Keratinocyte (primary cell): Measurements from ENCODE around the gene MON2. TPM values are rescaled to one million over a fixed set of nuclear protein-coding genes. Genes with fewer than 3 reads are reported as not detected.
A peak's percentile ranks its signal among the peaks of the same experiment; 100 is the strongest.

Experiments used
- DNase-seq: peaks from one replicate; pipeline ENCODE4 v3.0.0-alpha.2; 2011; ENCODE audit warnings: low read depth, missing footprints, low spot score
- FAIRE-seq: peaks from 2 replicates; lab custom pipeline; 2011; peaks lifted over from hg19 to GRCh38; lab: Jason Lieb, UNC
- H2AFZ ChIP-seq: 2 replicates; pipeline ENCODE4 v1.6.0; 2012; ENCODE audit warnings: low read length, control low read depth, inconsistent platforms; ENCODE audit not compliant: control insufficient read depth
- H3K27ac ChIP-seq: 2 replicates; pipeline ENCODE4 v1.5.1; 2011; ENCODE audit warnings: low read length; ENCODE audit not compliant: control insufficient read depth, insufficient read depth
- H3K27me3 ChIP-seq: 3 replicates; pipeline ENCODE4 v1.6.0; 2011; ENCODE audit warnings: low read length; ENCODE audit not compliant: control insufficient read depth, insufficient read depth; ENCODE audit errors: extremely low read depth
- H3K36me3 ChIP-seq, 2 experiments: 2 replicates in 1 of 2; 3 replicates in 1 of 2; pipeline ENCODE4 v1.5.1; 2011; ENCODE audit warnings: low read length in 2 of 2, mild to moderate bottlenecking in 1 of 2; ENCODE audit not compliant: control insufficient read depth in 2 of 2, insufficient read depth in 2 of 2; ENCODE audit errors: extremely low read depth in 1 of 2
- H3K4me1 ChIP-seq: 3 replicates; pipeline ENCODE4 v1.5.1; 2011; ENCODE audit warnings: low read length; ENCODE audit not compliant: control insufficient read depth, insufficient read depth; ENCODE audit errors: extremely low read depth
- H3K4me2 ChIP-seq: 3 replicates; pipeline ENCODE4 v1.6.0; 2011; ENCODE audit warnings: low read depth, low read length; ENCODE audit not compliant: control insufficient read depth, insufficient read depth; ENCODE audit errors: extremely low read depth
- H3K4me3 ChIP-seq, 3 experiments: fragments of 200-600 bp in 1 of 3; sonication (generic) in 1 of 3; 2 replicates in 2 of 3; 3 replicates in 1 of 3; pipeline ENCODE4 v1.5.1; 2011 to 2016; ENCODE audit warnings: low read length in 3 of 3, mild to moderate bottlenecking in 3 of 3, control low read depth in 2 of 3, inconsistent platforms in 1 of 3, low read depth in 1 of 3, mixed read lengths in 1 of 3, mixed run types in 1 of 3, moderate library complexity in 1 of 3; ENCODE audit not compliant: control insufficient read depth in 2 of 3, insufficient read depth in 2 of 3; ENCODE audit errors: extremely low read depth in 1 of 3
- H3K79me2 ChIP-seq: 2 replicates; pipeline ENCODE4 v1.6.0; 2012; ENCODE audit warnings: low read length; ENCODE audit not compliant: control insufficient read depth, insufficient read depth
- H3K9ac ChIP-seq: 3 replicates; pipeline ENCODE4 v1.6.0; 2011; ENCODE audit warnings: low read length; ENCODE audit not compliant: control insufficient read depth, insufficient read depth; ENCODE audit errors: extremely low read depth
- H3K9me1 ChIP-seq: 3 replicates; pipeline ENCODE4 v1.6.0; 2011; ENCODE audit warnings: low read length; ENCODE audit not compliant: control insufficient read depth, insufficient read depth; ENCODE audit errors: extremely low read depth
- H3K9me3 ChIP-seq: 2 replicates; pipeline ENCODE4 v1.5.1; 2012; ENCODE audit warnings: low read depth, low read length; ENCODE audit not compliant: control insufficient read depth
- H4K20me1 ChIP-seq: 3 replicates; pipeline ENCODE4 v1.6.0; 2011; ENCODE audit warnings: low read length; ENCODE audit not compliant: control insufficient read depth, insufficient read depth; ENCODE audit errors: extremely low read depth
- EZH2 ChIP-seq: IDR thresholded peaks from one replicate; pipeline ENCODE4 v1.6.1; 2012; ENCODE audit warnings: inconsistent platforms, mild to moderate bottlenecking, low read length, moderate library complexity
- dilution Hi-C: fragments of 300-500 bp; cut with MboI; formaldehyde crosslinking; loops from one replicate; pipeline ENCODE4 v1.7.0; 2020; ENCODE audit warnings: low sequenced_read_pairs; ENCODE audit not compliant: extremely low pct_ligation_motif_present
- polyA plus RNA-seq, 5 experiments: library from polyadenylated mRNA; depleted of rRNA in 3 of 5; stranded (reverse) in 3 of 5; stranded (forward) in 1 of 5; unstranded in 1 of 5; fragments of >200 nt; gene quantifications; 1 replicate in 1 of 5; 2 replicates in 3 of 5; 3 replicates in 1 of 5; pipeline versions ENCODE4 v1.2.1 to v1.2.3, GENCODE V29; 2011 to 2012; ENCODE audit warnings: missing spikeins in 2 of 5, low read depth in 1 of 5, low replicate concordance in 1 of 5
- TF ChIP-seq, protein P1 (sequence below), 3 experiments: IDR thresholded peaks in 1 of 3; conservative IDR thresholded peaks in 1 of 3; optimal IDR thresholded peaks in 1 of 3; 2 replicates in 2 of 3; 3 replicates in 1 of 3; pipeline versions ENCODE3 to v1.5.1; 2011; ENCODE audit warnings: low read length in 3 of 3, mild to moderate bottlenecking in 3 of 3, moderate library complexity in 2 of 3, control low read depth in 1 of 3, inconsistent platforms in 1 of 3; ENCODE audit not compliant: insufficient read depth in 2 of 3; ENCODE audit errors: extremely low read depth in 1 of 3

MON2 gene
- polyA plus RNA-seq, 1 donor (not counting 4 experiments of a cell fraction or from before 2014, with no cell fraction given): 18.5 TPM

DNA sequence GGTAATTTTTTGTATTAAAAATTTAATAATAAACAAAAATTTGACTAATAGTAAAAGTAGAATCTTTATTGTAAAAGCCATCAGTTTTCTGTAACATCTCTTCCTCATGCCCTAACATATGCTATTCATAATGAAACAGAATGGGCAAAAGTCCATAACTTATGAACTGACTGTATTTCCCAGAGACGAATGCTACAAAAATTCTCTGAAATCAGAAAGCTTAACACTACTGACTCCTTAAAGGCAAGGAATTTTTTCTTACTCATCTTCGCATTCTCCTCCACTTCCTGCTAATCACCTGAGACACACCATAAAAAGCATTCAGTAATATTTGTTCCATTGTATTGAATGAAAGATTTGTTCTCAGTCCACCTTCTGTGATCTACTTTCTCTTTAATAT lies 17.6 kb downstream of the MON2 start:
- H3K4me1 ChIP-seq: peaks cover 9% of the 10 kb centered on the region
- peak overlapping the region; percentile 19 for H3K4me2 ChIP-seq
- no peak for FAIRE-seq
- H3K9me1 ChIP-seq: no peaks in the 10 kb centered on the region
- no peak for DNase-seq
- peak overlapping the region; percentile 3 for H2AFZ ChIP-seq
- no peak for TF ChIP-seq EZH2
- TF ChIP-seq, protein P1, sequence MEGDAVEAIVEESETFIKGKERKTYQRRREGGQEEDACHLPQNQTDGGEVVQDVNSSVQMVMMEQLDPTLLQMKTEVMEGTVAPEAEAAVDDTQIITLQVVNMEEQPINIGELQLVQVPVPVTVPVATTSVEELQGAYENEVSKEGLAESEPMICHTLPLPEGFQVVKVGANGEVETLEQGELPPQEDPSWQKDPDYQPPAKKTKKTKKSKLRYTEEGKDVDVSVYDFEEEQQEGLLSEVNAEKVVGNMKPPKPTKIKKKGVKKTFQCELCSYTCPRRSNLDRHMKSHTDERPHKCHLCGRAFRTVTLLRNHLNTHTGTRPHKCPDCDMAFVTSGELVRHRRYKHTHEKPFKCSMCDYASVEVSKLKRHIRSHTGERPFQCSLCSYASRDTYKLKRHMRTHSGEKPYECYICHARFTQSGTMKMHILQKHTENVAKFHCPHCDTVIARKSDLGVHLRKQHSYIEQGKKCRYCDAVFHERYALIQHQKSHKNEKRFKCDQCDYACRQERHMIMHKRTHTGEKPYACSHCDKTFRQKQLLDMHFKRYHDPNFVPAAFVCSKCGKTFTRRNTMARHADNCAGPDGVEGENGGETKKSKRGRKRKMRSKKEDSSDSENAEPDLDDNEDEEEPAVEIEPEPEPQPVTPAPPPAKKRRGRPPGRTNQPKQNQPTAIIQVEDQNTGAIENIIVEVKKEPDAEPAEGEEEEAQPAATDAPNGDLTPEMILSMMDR (optimal IDR thresholded peaks at IDR 0.05 in 1 of 3, IDR thresholded peaks at IDR 0.05 in 1 of 3, conservative IDR thresholded peaks at IDR 0.05 in 1 of 3; ENCODE audit: extremely low read depth in 1 of 3, insufficient read depth in 2 of 3, low read length in 3 of 3): no peak
- no peaks in the 10 kb centered on the region for H3K27me3 ChIP-seq
- peaks cover 31% of the 10 kb centered on the region for H3K79me2 ChIP-seq
- H3K27ac ChIP-seq: no peak overlapping the region
- H3K4me3 ChIP-seq: no peak overlapping the region
- H4K20me1 ChIP-seq: no peaks in the 10 kb centered on the region
- dilution Hi-C loops: no loop called here
- no peaks in the 10 kb centered on the region for H3K9me3 ChIP-seq
- peaks cover 0 to 1% of the 10 kb centered on the region in 2 experiments for H3K36me3 ChIP-seq
- no peak overlapping the region for H3K9ac ChIP-seq

DNA sequence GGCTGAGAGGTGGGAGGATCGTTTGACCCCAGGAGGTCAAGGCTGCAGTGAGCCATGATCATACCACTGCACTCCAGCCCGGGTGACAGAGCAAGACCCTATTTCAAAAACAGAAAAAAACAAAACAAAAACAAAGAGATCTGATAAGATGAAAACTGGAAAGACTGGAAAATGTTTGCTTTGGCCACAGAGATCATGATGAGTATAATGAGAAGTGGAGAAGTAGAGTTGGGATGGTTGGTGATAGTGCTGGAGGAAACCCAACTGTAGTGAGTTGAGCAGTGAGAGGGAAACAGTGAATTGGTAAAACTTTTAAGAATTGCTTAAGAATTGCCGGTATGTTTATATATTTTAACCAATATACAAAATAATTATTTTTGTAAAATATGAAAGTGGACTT lies 39.2 kb downstream of the MON2 start:
- FAIRE-seq: no peak
- TF ChIP-seq, protein P1 (optimal IDR thresholded peaks at IDR 0.05 in 1 of 3, IDR thresholded peaks at IDR 0.05 in 1 of 3, conservative IDR thresholded peaks at IDR 0.05 in 1 of 3; ENCODE audit: extremely low read depth in 1 of 3, insufficient read depth in 2 of 3, low read length in 3 of 3): no peak
- TF ChIP-seq EZH2: no peak
- dilution Hi-C loops: no loop called here

More for the DNA sequence above, 39.2 kb downstream of the MON2 start:
- Histone ChIP-seq H2AFZ (no peak overlapping the region), H3K36me3 (peaks cover 1 to 6% of the 10 kb centered on the region in 2 experiments), H3K9me1 (no peaks in the 10 kb centered on the region), H3K79me2 (no peaks in the 10 kb centered on the region), H3K27me3 (no peaks in the 10 kb centered on the region), H3K4me2 (no peak overlapping the region), H3K4me3 (no peak overlapping the region), H3K4me1 (peaks cover 4% of the 10 kb centered on the region), H3K27ac (no peak overlapping the region), H3K9me3 (no peaks in the 10 kb centered on the region), H4K20me1 (no peaks in the 10 kb centered on the region), H3K9ac (no peak overlapping the region)
- DNase-seq: no peak
